OCI-LY1 (cell line): ENCODE measurements around the gene UBAP1.

ENCODE experiments used
- H2AFZ ChIP-seq: fragments of 200-600 bp; sonication (generic), shearing (Covaris generic); 2 replicates; pipeline ENCODE4 v1.6.0; 2014; ENCODE audit warnings: antibody characterized with exemption, mild to moderate bottlenecking, low read length
- H3F3A ChIP-seq: fragments of 200-600 bp; sonication (generic), shearing (Covaris generic); 2 replicates; pipeline ENCODE4 v1.6.0; 2014; ENCODE audit warnings: mild to moderate bottlenecking, antibody characterized with exemption, low read length, moderate library complexity; ENCODE audit not compliant: insufficient read depth
- H3K27ac ChIP-seq: fragments of 200-600 bp; sonication (generic); 2 replicates; pipeline ENCODE4 v1.5.1; 2014; ENCODE audit warnings: low read length, mixed run types, mild to moderate bottlenecking, low read depth; ENCODE audit not compliant: poor library complexity, severe bottlenecking
- H3K27me3 ChIP-seq: fragments of 200-600 bp; sonication (generic); 2 replicates; pipeline ENCODE4 v1.6.0; 2014; ENCODE audit warnings: antibody characterized with exemption, mild to moderate bottlenecking, low read length, moderate library complexity; ENCODE audit not compliant: insufficient read depth
- H3K36me3 ChIP-seq: fragments of 200-600 bp; sonication (generic); 2 replicates; pipeline ENCODE4 v1.6.1; 2014; ENCODE audit warnings: mild to moderate bottlenecking, antibody characterized with exemption, low read length, moderate library complexity, mixed read lengths; ENCODE audit not compliant: insufficient read depth
- H3K4me1 ChIP-seq: fragments of 200-600 bp; sonication (generic); 2 replicates; pipeline ENCODE4 v1.5.1; 2014; ENCODE audit warnings: mild to moderate bottlenecking, low read length, moderate library complexity; ENCODE audit not compliant: insufficient read depth, severe bottlenecking
- H3K4me2 ChIP-seq: fragments of 200-600 bp; sonication (generic), shearing (Covaris generic); 2 replicates; pipeline ENCODE4 v1.6.1; 2014; ENCODE audit warnings: low read length
- H3K4me3 ChIP-seq: fragments of 200-600 bp; sonication (generic); 2 replicates; pipeline ENCODE4 v1.5.1; 2014; ENCODE audit warnings: low read length, low read depth, mild to moderate bottlenecking, mixed read lengths; ENCODE audit not compliant: poor library complexity, severe bottlenecking
- H3K79me2 ChIP-seq: fragments of 200-600 bp; shearing (Covaris generic); 2 replicates; pipeline ENCODE4 v1.6.1; 2016; ENCODE audit warnings: mixed run types, low read length, mixed read lengths; ENCODE audit not compliant: insufficient read depth
- H3K9ac ChIP-seq: fragments of 200-600 bp; sonication (generic), shearing (Covaris generic); 2 replicates; pipeline ENCODE4 v1.6.1; 2014; ENCODE audit warnings: mild to moderate bottlenecking, low read length, mixed read lengths
- H3K9me2 ChIP-seq: fragments of 200-600 bp; sonication (generic), shearing (Covaris generic); 2 replicates; pipeline ENCODE4 v1.6.1; 2014; ENCODE audit warnings: low read depth, mild to moderate bottlenecking, low read length, mixed read lengths
- H3K9me3 ChIP-seq: fragments of 200-600 bp; shearing (Covaris generic); 2 replicates; pipeline ENCODE4 v1.6.1; 2014; ENCODE audit warnings: low read length, mixed read lengths
- H4K20me1 ChIP-seq: fragments of 200-600 bp; sonication (generic), shearing (Covaris generic); 2 replicates; pipeline ENCODE4 v1.6.0; 2016; ENCODE audit warnings: mild to moderate bottlenecking, low read length; ENCODE audit not compliant: insufficient read depth
- CTCF ChIP-seq: fragments of 200-600 bp; sonication (generic), shearing (Covaris generic); IDR thresholded peaks from 2 replicates; pipeline ENCODE4 v1.5.1; 2017; ENCODE audit warnings: mild to moderate bottlenecking, antibody characterized with exemption, low read length, moderate library complexity, mixed read lengths
- EZH2 ChIP-seq: fragments of 200-600 bp; sonication (generic), shearing (Covaris generic); IDR thresholded peaks from 2 replicates; pipeline ENCODE4 v1.8.0; 2017; ENCODE audit warnings: borderline replicate concordance, mixed run types, mild to moderate bottlenecking, antibody characterized with exemption, low read length, moderate library complexity, mixed read lengths

UBAP1 gene

GRCh38 chr9:34151398-34151797, 27.4 kb upstream of the UBAP1 start:
- Histone ChIP-seq H3K9me3 (no peaks in the 10 kb centered on the region), H3K27me3 (no peaks in the 10 kb centered on the region), H2AFZ (no peak overlapping the region), H3K4me2 (no peak overlapping the region), H3K9me2 (no peaks in the 10 kb centered on the region), H3K4me3 (no peak overlapping the region), H3K4me1 (peaks cover 10% of the 10 kb centered on the region), H3K36me3 (no peaks in the 10 kb centered on the region; the same call in 1 of the 2 replicates), H3F3A (no peaks in the 10 kb centered on the region), H3K9ac (no peak overlapping the region), H3K27ac (no peak overlapping the region), H3K79me2 (no peaks in the 10 kb centered on the region), H4K20me1 (no peaks in the 10 kb centered on the region)
- TF ChIP-seq CTCF: no peak
- no peak for TF ChIP-seq EZH2

GRCh38 chr9:34154057-34154456, 24.8 kb upstream of the UBAP1 start:
- Histone ChIP-seq H3K79me2 (no peaks in the 10 kb centered on the region), H3K36me3 (no peaks in the 10 kb centered on the region), H3K4me2 (no peak overlapping the region), H3K27ac (no peak overlapping the region), H2AFZ (no peak overlapping the region), H3F3A (no peaks in the 10 kb centered on the region), H3K4me1 (peaks cover 10% of the 10 kb centered on the region), H3K4me3 (no peak overlapping the region), H3K9ac (no peak overlapping the region), H3K9me2 (no peaks in the 10 kb centered on the region), H3K9me3 (no peaks in the 10 kb centered on the region), H4K20me1 (no peaks in the 10 kb centered on the region), H3K27me3 (no peaks in the 10 kb centered on the region)
- no peak for TF ChIP-seq CTCF
- TF ChIP-seq EZH2: no peak

GRCh38 chr9:34157318-34157717, 21.5 kb upstream of the UBAP1 start:
- Histone ChIP-seq H3K27ac (no peak overlapping the region), H3K9me2 (no peaks in the 10 kb centered on the region), H3K36me3 (no peaks in the 10 kb centered on the region), H3K4me1 (peaks cover 8% of the 10 kb centered on the region), H3K27me3 (no peaks in the 10 kb centered on the region), H3K79me2 (no peaks in the 10 kb centered on the region), H3K9me3 (no peaks in the 10 kb centered on the region), H3F3A (no peaks in the 10 kb centered on the region), H3K4me2 (no peak overlapping the region), H4K20me1 (no peaks in the 10 kb centered on the region), H3K9ac (no peak overlapping the region), H3K4me3 (no peak overlapping the region), H2AFZ (no peak overlapping the region)
- TF ChIP-seq CTCF (no peak), EZH2 (no peak)
